Neural crest cell (in vitro differentiated cells): ENCODE data around the gene CYP4V2. TPM values are rescaled to one million over a fixed set of nuclear protein-coding genes. Genes with fewer than 3 reads are reported as not detected.

Experiments used
- DNase-seq: peaks from one replicate; pipeline ENCODE4 v3.0.0; 2021; ENCODE audit warnings: low read depth, mixed read lengths, low spot score
- H3K27ac Mint-ChIP-seq: one replicate; pipeline ENCODE4 v1.8.0; 2021; ENCODE audit warnings: mild to moderate bottlenecking, mixed read lengths; ENCODE audit not compliant: unreplicated experiment
- H3K27me3 Mint-ChIP-seq: 2 replicates; pipeline ENCODE4 v1.8.0; 2021; ENCODE audit warnings: low read depth, mild to moderate bottlenecking, mixed read lengths
- H3K36me3 Mint-ChIP-seq: 2 replicates; pipeline ENCODE4 v1.8.0; 2021; ENCODE audit warnings: low read depth, mild to moderate bottlenecking, mixed read lengths
- H3K4me1 Mint-ChIP-seq: 2 replicates; pipeline ENCODE4 v1.8.0; 2021; ENCODE audit warnings: mixed read lengths
- H3K4me3 Mint-ChIP-seq: one replicate; pipeline ENCODE4 v1.8.0; 2021; ENCODE audit warnings: mild to moderate bottlenecking, mixed read lengths
- H3K9me3 Mint-ChIP-seq: 2 replicates; pipeline ENCODE4 v1.8.0; 2021; ENCODE audit warnings: mixed read lengths
- total RNA-seq: library from RNA; stranded (reverse); gene quantifications from 2 replicates; pipeline ENCODE4 v1.2.1, GENCODE V29; 2021
- TF ChIP-seq, protein P1 (sequence below): fragments of 200-600 bp; sonication (generic); conservative IDR thresholded peaks from 2 replicates; pipeline ENCODE4 v1.5.0; 2021; ENCODE audit warnings: antibody characterized with exemption, mild to moderate bottlenecking

Gene CYP4V2
- total RNA-seq, 1 donor from 2014 or later: 6.4 TPM

DNA sequence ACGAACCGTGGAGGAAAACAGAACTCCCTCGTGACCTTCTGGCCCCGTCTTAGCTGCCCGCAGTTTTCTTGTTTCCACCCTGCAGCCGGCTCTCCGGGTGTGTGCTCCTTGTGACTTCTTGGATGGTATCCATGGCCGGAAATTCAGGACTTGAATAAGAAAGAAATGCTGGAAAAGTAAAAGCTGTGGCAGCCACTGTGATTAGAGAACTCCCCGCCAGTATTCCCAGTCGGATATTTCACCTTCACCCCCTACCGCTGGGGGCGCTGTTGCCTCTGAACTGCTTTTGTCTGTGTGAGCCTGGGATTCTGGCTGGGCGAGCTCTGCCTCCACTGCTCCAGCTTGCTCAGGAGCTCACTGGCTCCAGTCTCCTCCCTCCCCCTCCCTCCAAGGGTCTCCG is 41.5 kb upstream of the CYP4V2 start:
- Mint-ChIP-seq H3K27ac (no peak overlapping the region), H3K4me1 (peaks cover 17% of the 10 kb centered on the region), H3K27me3 (peaks cover 15% of the 10 kb centered on the region), H3K36me3 (no peaks in the 10 kb centered on the region), H3K4me3 (no peak overlapping the region), H3K9me3 (no peaks in the 10 kb centered on the region)
- TF ChIP-seq, protein P1, sequence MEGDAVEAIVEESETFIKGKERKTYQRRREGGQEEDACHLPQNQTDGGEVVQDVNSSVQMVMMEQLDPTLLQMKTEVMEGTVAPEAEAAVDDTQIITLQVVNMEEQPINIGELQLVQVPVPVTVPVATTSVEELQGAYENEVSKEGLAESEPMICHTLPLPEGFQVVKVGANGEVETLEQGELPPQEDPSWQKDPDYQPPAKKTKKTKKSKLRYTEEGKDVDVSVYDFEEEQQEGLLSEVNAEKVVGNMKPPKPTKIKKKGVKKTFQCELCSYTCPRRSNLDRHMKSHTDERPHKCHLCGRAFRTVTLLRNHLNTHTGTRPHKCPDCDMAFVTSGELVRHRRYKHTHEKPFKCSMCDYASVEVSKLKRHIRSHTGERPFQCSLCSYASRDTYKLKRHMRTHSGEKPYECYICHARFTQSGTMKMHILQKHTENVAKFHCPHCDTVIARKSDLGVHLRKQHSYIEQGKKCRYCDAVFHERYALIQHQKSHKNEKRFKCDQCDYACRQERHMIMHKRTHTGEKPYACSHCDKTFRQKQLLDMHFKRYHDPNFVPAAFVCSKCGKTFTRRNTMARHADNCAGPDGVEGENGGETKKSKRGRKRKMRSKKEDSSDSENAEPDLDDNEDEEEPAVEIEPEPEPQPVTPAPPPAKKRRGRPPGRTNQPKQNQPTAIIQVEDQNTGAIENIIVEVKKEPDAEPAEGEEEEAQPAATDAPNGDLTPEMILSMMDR: peak; percentile 72
- peak; percentile 64 for DNase-seq

DNA sequence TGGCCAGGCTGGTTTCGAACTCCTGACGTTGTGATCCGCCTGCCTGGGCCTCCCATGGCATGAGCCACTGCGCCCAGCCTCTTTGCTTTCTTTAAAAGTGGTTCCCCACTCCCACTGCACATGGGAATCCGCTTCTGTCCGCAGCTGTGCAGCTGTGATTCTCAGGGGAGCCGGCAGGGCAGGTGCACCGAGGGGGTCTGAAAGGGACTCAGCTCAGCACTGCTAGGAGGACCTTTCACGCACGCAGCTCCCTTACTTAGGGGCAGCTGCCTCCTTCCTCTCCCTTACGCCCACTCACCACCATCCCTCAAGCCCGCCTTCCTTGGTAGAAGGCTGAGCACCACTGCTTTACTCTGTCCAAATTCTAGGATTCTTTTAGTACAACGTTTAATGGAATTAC is 40.4 kb upstream of the CYP4V2 start:
- Mint-ChIP-seq H3K27me3 (peaks cover 11% of the 10 kb centered on the region), H3K36me3 (no peaks in the 10 kb centered on the region), H3K27ac (no peak overlapping the region), H3K4me3 (no peak overlapping the region), H3K9me3 (no peaks in the 10 kb centered on the region), H3K4me1 (peaks cover 9% of the 10 kb centered on the region)
- DNase-seq: no peak
- TF ChIP-seq, protein P1: no peak

DNA sequence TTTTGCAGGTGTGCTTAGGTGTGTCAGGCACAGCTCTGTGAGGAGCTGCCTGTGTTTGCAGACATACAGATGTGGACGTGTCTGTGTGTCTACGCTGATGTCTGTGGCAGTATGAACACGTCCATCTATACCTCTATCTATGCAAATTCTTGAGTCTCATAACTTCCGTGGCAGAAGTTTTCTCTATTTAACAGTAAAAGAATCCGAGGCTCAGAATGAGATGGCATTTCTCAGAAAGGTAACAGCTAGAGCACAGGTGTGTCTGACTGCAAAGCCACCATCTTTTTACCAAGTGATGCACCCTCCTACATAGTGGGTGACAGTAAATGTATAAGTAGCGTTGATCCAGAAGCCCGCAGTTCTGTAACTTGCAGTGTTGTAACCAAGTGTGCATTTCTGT is 39.9 kb upstream of the CYP4V2 start:
- no peak for DNase-seq
- Mint-ChIP-seq H3K4me1 (peaks cover 7% of the 10 kb centered on the region), H3K27me3 (peaks cover 7% of the 10 kb centered on the region), H3K27ac (no peak overlapping the region), H3K36me3 (no peaks in the 10 kb centered on the region), H3K4me3 (no peak overlapping the region), H3K9me3 (no peaks in the 10 kb centered on the region)
- TF ChIP-seq, protein P1: no peak

DNA sequence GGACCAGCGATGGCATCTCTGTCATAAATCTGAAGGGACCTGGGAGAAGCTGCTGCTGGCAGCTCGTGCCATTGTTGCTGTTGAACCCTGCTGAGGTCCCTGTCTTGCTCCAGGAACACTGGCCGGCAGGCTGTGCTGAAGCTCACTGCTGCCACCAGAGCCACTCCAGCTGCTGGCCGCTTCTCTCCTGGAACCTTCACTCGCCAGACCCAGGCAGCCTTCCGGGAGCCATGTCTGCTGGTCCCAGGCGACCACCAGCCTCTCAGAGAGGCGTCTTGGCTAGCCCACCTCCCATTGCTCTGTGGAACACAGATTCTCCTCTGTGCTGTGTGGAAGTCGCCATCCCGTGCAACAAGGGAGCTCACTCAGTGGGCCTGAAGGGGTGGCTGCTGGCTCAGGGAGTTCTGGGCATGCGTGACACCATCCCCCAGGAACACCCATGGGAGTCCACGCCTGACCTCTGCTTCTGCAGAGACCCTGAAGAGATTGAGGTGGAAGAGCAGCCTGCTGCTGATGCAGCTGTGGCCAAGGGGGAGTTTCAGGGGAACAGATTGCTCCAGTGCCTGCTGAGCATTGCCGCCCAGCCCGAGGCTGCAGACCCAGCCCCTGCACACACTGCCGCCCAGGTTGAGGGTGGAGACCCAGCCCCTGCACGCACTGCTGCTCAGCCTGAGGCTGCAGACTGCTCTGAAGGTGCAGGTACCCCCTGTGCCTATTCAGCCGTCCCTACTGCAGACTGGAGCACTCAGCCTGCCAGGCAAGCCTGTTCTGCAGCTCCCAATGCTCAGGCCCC is 33.1 kb upstream of the CYP4V2 start:
- TF ChIP-seq, protein P1: no peak
- peaks cover 7% of the 10 kb centered on the region for H3K4me1 Mint-ChIP-seq
- H3K36me3 Mint-ChIP-seq: no peaks in the 10 kb centered on the region
- no peak overlapping the region for H3K4me3 Mint-ChIP-seq
- DNase-seq: no peak
- H3K27me3 Mint-ChIP-seq: no peaks in the 10 kb centered on the region
- H3K27ac Mint-ChIP-seq: no peak overlapping the region
- no peaks in the 10 kb centered on the region for H3K9me3 Mint-ChIP-seq

- Mint-ChIP-seq H3K27ac (no peak overlapping the region), H3K36me3 (no peaks in the 10 kb centered on the region), H3K27me3 (no peaks in the 10 kb centered on the region), H3K4me3 (no peak overlapping the region), H3K4me1 (peaks cover 4% of the 10 kb centered on the region), H3K9me3 (no peaks in the 10 kb centered on the region)
- TF ChIP-seq, protein P1: no peak
- no peak for DNase-seq
These were observed 32.4 kb upstream of the CYP4V2 start for GRCh38 chr4:186158966-186159365.
